ENCODE data around the gene EPS8. TPM values are rescaled to one million over a fixed set of nuclear protein-coding genes. Genes with fewer than 3 reads are reported as not detected.

Gene EPS8
- total RNA-seq, result 21.2 TPM
- long read RNA-seq, transcript EPS8-221 (21 exons, 3,873 nt), result major isoform, 6 of 18 reads
- long read RNA-seq, partial matches to known transcripts, result 9 of 18 reads
- long read RNA-seq, other reads (novel, unspliced or antisense), result 2 of 18 reads

DNA sequence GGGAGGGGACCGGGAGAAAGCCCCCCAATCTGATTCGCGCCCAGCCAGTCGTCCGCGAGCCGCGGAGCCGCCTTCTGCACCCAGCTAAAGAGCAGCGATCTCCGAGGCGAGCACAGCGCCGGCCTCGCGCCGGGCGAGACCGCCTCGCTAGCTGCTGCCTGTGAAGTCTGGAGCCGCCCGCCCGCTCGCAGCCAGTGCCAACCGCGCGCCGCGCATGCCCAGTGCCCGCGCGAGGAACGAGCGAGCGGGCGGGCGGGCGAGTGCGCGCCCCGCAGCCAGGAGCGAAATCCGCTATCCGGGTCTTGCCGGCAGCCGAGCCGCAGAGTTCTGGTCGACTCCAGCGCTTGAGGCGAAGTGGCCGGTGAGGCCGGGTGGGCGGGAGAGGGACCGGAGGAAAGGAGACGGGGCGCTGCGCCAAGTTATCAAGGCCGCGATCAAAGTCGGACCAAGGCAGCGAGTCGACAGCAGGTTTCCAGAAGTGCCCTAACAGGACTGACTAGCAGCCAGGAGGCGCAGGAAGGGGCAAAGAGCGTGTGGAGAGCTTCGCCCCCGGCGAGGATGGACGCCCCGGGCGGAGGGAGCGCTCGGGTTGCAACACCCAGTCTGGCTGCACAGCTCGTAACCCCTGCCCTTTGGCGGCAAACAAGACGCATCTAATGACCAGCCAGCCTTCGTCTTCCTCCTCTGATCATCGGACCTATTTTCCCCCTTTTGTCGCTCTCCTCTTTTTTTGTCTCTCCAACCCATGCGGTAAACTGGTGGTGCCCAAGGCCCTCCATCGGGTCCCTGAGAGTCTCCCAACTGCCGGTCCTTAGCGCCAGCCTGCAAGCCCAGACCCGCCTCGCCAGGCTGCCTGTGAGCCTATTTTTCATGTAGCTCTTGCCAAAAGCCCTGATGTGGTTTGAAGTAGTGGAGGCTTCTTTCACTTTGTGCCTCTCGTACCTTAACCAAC lies at the start of gene EPS8:
TSS of gene EPS8 (minus strand) at position 169 of the 952 bp plus-strand sequence. CDS start 106,437 bp downstream, outside the sequence.
- intact Hi-C loops (cut with DNase I), result loop anchor here (2.0 to 10.0 kb wide), 4 partner anchors 55 to 191 kb away; no protein-coding TSS in a partner anchor
- DNase-seq (ENCODE audit: low spot score), result peak; percentile 91

- intact Hi-C loops (cut with DNase I), result no loop called here
- DNase-seq (ENCODE audit: low spot score), result no peak
Observed at GRCh38 chr12:15837141-15837790, 48.1 kb upstream of the EPS8 start.

GRCh38 chr12:15834575-15834974 lies 45.4 kb upstream of the EPS8 start:
- DNase-seq (ENCODE audit: low spot score), result no peak
- intact Hi-C loops (cut with DNase I), result no loop called here

DNA sequence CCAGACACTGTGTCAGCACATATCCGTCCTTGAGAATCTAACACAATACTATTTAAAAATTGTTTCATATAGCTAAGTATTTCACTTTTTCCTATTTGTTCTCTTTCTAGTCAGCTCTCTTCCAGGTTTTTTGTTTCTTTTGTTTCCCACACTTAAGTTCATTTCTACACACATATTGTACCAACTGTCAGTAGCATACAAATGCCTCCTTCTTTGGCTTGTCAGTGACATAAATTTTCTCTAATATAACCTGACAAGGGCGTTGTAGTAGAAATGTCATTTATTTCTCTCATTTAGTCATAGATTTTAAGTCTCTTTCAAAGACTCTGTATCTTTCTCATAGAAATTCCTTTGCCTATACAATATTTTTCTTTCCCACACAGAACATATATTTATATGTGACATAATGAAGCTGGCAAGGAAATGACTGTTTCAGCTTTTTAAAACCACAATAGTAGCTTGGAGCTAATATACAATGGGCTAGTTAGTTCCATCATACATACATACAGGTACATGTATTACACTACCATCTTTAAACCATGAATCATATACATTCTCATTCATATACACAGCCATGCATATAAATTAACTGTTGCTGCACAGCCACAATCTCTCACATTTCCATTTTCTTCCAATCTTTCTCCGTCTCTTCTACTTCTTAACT lies 42.3 kb upstream of the EPS8 start:
- intact Hi-C loops (cut with DNase I), result no loop called here

DNA sequence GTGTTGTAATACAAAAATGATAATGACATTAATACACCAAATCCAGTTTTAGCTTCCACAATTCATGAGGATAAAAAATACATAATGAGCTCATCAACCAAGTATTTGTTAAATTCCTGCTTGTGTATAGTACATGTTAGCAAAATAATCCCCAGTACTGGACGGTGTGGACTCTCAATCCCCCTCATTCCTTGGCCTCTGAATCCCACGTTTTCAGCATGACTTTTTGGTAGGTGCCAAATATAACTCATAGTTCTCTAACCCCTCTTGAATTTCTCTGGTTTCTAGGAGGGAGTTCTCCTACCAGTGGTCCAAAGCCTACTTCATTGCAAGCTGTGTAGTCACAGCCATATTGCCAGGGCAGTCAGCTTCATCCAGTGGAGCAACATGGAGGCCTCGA lies 41.4 kb upstream of the EPS8 start:
- DNase-seq (ENCODE audit: low spot score), result no peak
- intact Hi-C loops (cut with DNase I), result no loop called here

More for the DNA sequence above, 42.3 kb upstream of the EPS8 start:
- no peak for DNase-seq (ENCODE audit: low spot score)

GRCh38 chr12:15829949-15830348 lies 40.8 kb upstream of the EPS8 start:
- intact Hi-C loops (cut with DNase I), result no loop called here
- DNase-seq (ENCODE audit: low spot score), result no peak

GRCh38 chr12:15829255-15829654 lies 40.1 kb upstream of the EPS8 start:
- no peak for DNase-seq (ENCODE audit: low spot score)
- intact Hi-C loops (cut with DNase I), result no loop called here

DNA sequence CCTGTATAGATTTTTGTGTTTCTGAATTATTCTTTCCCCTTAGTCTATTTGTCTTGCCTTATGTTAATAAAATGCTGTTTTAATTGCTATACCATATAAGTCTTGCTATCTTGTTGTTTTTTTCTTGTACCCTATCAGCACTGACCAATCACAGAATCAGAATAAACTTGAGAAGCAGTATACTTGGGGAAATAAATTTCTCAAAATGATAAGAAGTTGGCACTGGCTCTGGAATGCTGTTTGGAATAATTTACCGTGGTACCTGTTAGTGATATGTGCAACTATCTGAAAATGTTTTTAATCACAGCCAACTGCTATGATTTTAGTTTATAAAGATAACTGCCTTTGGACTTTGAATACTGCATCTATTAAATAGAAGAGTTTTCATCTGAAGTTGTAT lies 37.9 kb upstream of the EPS8 start:
- intact Hi-C loops (cut with DNase I), result no loop called here

GRCh38 chr12:15824516-15824915 lies 35.3 kb upstream of the EPS8 start:
- no peak for DNase-seq (ENCODE audit: low spot score)
- intact Hi-C loops (cut with DNase I), result no loop called here

More for the DNA sequence above, 37.9 kb upstream of the EPS8 start:
- DNase-seq (ENCODE audit: low spot score), result no peak

- DNase-seq (ENCODE audit: low spot score), result no peak
- intact Hi-C loops (cut with DNase I), result no loop called here
Observed at GRCh38 chr12:15823360-15824128, 34.4 kb upstream of the EPS8 start.

DNA sequence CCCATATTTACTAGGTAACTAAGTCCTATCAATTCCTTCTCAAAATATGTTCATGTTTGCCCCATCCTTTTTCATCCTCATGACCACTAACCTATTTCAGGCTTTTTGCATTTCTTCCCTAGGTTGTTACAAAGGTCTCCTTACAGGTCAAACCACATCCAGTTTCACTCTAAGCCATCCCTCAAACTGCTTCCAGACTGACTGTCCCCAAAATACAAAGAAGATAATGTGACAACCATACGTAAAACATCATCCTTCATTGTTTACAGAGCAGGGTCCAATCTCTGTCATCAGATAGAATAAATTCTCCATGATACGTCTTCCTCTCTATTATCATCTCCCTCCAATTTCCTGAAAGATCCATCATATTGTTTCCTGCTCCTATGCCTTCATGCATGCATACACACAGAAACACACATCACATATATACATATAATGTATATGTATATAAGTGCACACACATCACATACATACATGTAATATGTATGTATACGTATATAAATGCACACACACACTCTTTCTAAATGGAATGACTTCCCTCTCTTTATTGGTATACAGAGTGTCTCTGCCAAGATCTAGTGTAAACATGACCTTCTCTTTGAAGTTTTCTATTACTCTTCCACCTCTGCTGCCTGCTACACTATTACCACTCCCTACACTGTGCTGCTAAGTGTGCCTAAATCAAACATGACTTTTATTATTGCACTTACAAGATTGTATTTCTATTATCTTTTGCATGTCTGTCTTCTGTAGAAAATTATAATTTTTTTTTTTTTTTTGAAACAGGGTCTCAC lies 30.7 kb upstream of the EPS8 start:
- intact Hi-C loops (cut with DNase I), result no loop called here
- no peak for DNase-seq (ENCODE audit: low spot score)

- intact Hi-C loops (cut with DNase I), result no loop called here
- DNase-seq (ENCODE audit: low spot score), result no peak
Observed at GRCh38 chr12:15818418-15818817, 29.2 kb upstream of the EPS8 start.

DNA sequence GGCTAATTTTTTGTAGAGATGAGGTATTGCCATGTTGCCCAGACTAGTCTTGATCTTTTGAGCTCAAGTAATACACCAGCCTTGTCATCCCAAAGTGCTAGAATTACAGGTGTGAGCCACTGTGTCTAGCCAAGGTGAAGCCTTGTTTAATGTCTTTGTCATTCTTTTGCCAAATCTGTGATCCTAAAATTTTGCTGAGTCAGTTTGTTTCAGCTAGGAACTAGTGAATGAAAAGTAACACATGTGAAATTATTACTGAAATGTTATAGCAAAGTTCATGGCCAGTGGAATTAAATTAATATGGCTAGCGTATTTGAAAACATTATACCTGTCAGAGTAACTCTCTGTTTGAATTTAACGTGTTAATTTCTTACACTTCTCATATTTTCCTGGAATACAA lies 26.5 kb upstream of the EPS8 start:
- DNase-seq (ENCODE audit: low spot score), result no peak
- intact Hi-C loops (cut with DNase I), result no loop called here

- intact Hi-C loops (cut with DNase I), result no loop called here
- DNase-seq (ENCODE audit: low spot score), result no peak
Observed at GRCh38 chr12:15811214-15812127, 22.3 kb upstream of the EPS8 start.

DNA sequence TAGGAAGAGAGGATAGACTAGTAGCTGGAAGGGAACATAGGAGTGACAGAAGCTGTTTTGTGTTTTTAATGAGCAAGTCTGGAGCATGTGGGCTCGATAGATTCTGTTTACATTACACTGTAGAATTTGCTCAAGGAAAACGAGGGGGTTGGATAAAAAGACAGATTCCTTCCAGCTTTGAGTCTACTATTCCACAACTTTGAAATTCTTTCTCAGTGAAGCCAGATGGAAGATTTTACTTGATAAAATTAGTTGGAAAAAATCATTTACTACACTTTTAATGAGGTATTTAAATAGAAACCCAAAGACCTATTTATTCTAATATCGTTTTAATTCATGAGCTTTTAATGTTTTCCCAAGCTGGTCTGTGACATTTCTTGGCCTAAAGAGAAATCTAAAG lies 19.5 kb upstream of the EPS8 start:
- intact Hi-C loops (cut with DNase I), result no loop called here

GRCh38 chr12:15808250-15808649 lies 19.1 kb upstream of the EPS8 start:
- no peak for DNase-seq (ENCODE audit: low spot score)
- intact Hi-C loops (cut with DNase I), result no loop called here

More for the DNA sequence above, 19.5 kb upstream of the EPS8 start:
- DNase-seq (ENCODE audit: low spot score), result no peak

GRCh38 chr12:15806826-15807225 lies 17.6 kb upstream of the EPS8 start:
- DNase-seq (ENCODE audit: low spot score), result no peak
- intact Hi-C loops (cut with DNase I), result no loop called here

All from cardiac septum (tissue), 1 donor.